Measurements from ENCODE around the gene WDR70. TPM values are rescaled to one million over a fixed set of nuclear protein-coding genes. Genes with fewer than 3 reads are reported as not detected.

The WDR70 gene
- total and polyA plus RNA-seq, 7 donors, result 8.4 to 36.4 (median 25.5) TPM

- H3K36me3 ChIP-seq, result peaks cover 0 to 17% (median 6%) of the 10 kb centered on the region in 4 donors
- 84 to 89% methylated on average over 8 of the region's 8 CpGs for WGBS, 2 donors
- intact Hi-C loops (cut with DNase I), result no loop called here
Observed at GRCh38 chr5:37723162-37723961, 344.2 kb downstream of the WDR70 start.

DNA sequence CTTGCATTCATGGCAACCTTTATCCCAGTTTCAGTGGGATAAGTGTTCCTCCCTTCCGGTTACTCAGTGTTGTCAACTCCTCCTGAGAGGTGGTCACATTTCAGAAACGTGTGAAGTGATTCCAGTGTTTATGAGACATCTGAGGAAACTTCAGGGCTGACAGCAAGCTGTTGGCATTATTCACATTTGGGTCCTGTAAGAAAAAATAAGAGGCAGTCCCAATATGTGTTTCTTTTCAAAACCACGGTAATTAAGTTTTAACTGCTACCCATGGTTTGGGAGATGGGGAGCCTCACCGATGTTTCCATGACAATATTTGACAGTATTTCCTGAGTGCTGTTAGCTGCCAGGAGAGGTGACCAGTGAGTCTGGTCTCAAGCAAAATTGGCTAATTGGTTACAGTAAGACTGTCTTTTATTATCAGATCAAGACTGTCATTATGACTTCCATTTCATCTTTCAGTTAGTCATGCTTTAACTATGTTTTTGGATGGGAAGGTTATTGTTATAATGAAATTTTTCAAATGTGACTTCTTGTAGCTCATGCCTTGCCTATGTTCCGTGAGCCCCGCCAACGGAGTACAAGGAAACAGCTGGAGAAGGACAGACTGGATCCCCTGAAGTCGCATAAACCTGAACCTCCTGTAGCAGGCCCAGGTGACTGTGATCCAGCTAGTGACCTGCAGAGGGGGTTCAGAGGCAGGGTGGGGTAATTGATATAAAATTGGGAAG is 345.4 kb downstream of the WDR70 start:
- Histone ChIP-seq H3K4me1 (peaks cover 0 to 16% (median 4%) of the 10 kb centered on the region in 4 donors), H3K27me3 (no peaks in the 10 kb centered on the region), H3K4me3 (no peak overlapping the region), H3K36me3 (peaks cover 0 to 29% (median 6%) of the 10 kb centered on the region in 4 donors), H3K27ac (peak overlapping the region in 1 of 4 donors; percentile 12), H3K9me3 (no peaks in the 10 kb centered on the region)
- intact Hi-C loops (cut with DNase I), result no loop called here
- TF ChIP-seq, protein P1, sequence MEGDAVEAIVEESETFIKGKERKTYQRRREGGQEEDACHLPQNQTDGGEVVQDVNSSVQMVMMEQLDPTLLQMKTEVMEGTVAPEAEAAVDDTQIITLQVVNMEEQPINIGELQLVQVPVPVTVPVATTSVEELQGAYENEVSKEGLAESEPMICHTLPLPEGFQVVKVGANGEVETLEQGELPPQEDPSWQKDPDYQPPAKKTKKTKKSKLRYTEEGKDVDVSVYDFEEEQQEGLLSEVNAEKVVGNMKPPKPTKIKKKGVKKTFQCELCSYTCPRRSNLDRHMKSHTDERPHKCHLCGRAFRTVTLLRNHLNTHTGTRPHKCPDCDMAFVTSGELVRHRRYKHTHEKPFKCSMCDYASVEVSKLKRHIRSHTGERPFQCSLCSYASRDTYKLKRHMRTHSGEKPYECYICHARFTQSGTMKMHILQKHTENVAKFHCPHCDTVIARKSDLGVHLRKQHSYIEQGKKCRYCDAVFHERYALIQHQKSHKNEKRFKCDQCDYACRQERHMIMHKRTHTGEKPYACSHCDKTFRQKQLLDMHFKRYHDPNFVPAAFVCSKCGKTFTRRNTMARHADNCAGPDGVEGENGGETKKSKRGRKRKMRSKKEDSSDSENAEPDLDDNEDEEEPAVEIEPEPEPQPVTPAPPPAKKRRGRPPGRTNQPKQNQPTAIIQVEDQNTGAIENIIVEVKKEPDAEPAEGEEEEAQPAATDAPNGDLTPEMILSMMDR (IDR thresholded peaks at IDR 0.05), result no peak
- TF ChIP-seq POLR2AphosphoS5 (IDR thresholded peaks at IDR 0.05) (no peak), POLR2A (IDR thresholded peaks at IDR 0.05) (no peak), EP300 (IDR thresholded peaks at IDR 0.05) (no peak)
- 91 to 93% methylated on average over 8 of the region's 8 CpGs for WGBS, 2 donors
- DNase-seq, result peak; percentile 57

More at GRCh38 chr5:37723162-37723961, 344.2 kb downstream of the WDR70 start:
- peak; percentile 52 for DNase-seq
- Histone ChIP-seq H3K4me1 (peaks cover 0 to 28% (median 6%) of the 10 kb centered on the region in 4 donors), H3K9me3 (no peaks in the 10 kb centered on the region), H3K4me3 (no peak overlapping the region), H3K27ac (no peak overlapping the region), H3K27me3 (no peaks in the 10 kb centered on the region)
- TF ChIP-seq, protein P1 (IDR thresholded peaks at IDR 0.05), result peak in 1 of 4 experiments; percentile 12
- TF ChIP-seq POLR2A (IDR thresholded peaks at IDR 0.05), result no peak

DNA sequence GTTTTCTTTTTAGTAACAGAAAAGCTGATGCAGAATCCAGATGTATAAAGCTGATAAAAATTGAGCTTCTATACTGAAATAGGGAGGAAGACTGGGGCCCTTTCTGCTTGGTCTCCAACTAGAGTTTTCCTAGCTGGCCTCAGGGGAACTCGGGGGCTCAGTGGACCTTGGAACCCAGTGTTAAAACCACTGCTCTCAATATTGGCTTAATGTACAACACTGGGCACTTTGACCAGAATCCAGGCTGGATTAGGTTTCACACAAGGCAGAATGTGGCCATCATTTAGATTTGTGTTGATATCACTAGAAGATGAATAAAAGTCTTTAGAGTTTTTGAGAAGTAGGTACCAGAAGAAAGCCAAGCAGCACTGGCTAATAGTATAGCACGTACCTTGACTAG is 346.1 kb downstream of the WDR70 start:
- no peak for DNase-seq
- intact Hi-C loops (cut with DNase I), result no loop called here
- WGBS, 2 donors, result 92 to 94% methylated on average over 2 of the region's 2 CpGs
- no peak overlapping the region for H3K27ac ChIP-seq
- peaks cover 0 to 11% (median 4%) of the 10 kb centered on the region in 4 donors for H3K4me1 ChIP-seq
- H3K27me3 ChIP-seq, result no peaks in the 10 kb centered on the region
- TF ChIP-seq POLR2A (IDR thresholded peaks at IDR 0.05) (no peak), POLR2AphosphoS5 (IDR thresholded peaks at IDR 0.05) (no peak), EP300 (IDR thresholded peaks at IDR 0.05) (no peak)
- TF ChIP-seq, protein P1 (IDR thresholded peaks at IDR 0.05), result no peak
- H3K9me3 ChIP-seq, result no peaks in the 10 kb centered on the region
- no peak overlapping the region for H3K4me3 ChIP-seq
- peaks cover 0 to 30% (median 6%) of the 10 kb centered on the region in 4 donors for H3K36me3 ChIP-seq

GRCh38 chr5:37727238-37727637 is 348.1 kb downstream of the WDR70 start:
- Histone ChIP-seq H3K4me3 (no peak overlapping the region), H3K4me1 (peaks cover 0 to 3% (median 0%) of the 10 kb centered on the region in 4 donors), H3K36me3 (peaks cover 0 to 30% (median 6%) of the 10 kb centered on the region in 4 donors), H3K27ac (no peak overlapping the region), H3K9me3 (no peaks in the 10 kb centered on the region), H3K27me3 (no peaks in the 10 kb centered on the region)
- no peak for DNase-seq
- TF ChIP-seq, protein P1 (IDR thresholded peaks at IDR 0.05), result no peak
- TF ChIP-seq EP300 (IDR thresholded peaks at IDR 0.05) (no peak), POLR2A (IDR thresholded peaks at IDR 0.05) (no peak), POLR2AphosphoS5 (IDR thresholded peaks at IDR 0.05) (no peak)
- intact Hi-C loops (cut with DNase I), result no loop called here
- WGBS, 2 donors, result 92 to 93% methylated on average over 3 of the region's 3 CpGs

All from sigmoid colon (tissue), 7 donors.